ENCODE data around the gene THBS4.
A peak's percentile ranks its signal among the peaks of the same experiment; 100 is the strongest.

- no peak for TF ChIP-seq EZH2phosphoT487 (IDR thresholded peaks at IDR 0.05; ENCODE audit: insufficient read depth, low read depth)
- peak; percentile 80 for TF ChIP-seq EZH2 (IDR thresholded peaks at IDR 0.05; ENCODE audit: insufficient read depth, poor library complexity, severe bottlenecking)
Observed at GRCh38 chr5:80034559-80034958, 589 bp upstream of the THBS4 start.
